ENCODE data around the gene SCYGR3. TPM values are rescaled to one million over a fixed set of nuclear protein-coding genes. Genes with fewer than 3 reads are reported as not detected.

The SCYGR3 gene
- total RNA-seq, 1 donor from 2014 or later = not detected

Other genes with a start within 250 kb of the SCYGR3 start
- not detected for gene TM4SF20, start 235.5 kb downstream of the SCYGR3 start, total RNA-seq
- not detected for gene SCYGR1, start 226.9 kb downstream of the SCYGR3 start, total RNA-seq
- gene AGFG1, start 142.7 kb downstream of the SCYGR3 start, total RNA-seq = 27.1 TPM
- gene SCYGR2, start 15.9 kb downstream of the SCYGR3 start, total RNA-seq = not detected
- gene SCYGR4, start 2.7 kb upstream of the SCYGR3 start, total RNA-seq = 0.89 TPM
- gene SCYGR5, start 52.0 kb upstream of the SCYGR3 start, total RNA-seq = not detected
- gene SLC19A3, start 103.2 kb upstream of the SCYGR3 start, total RNA-seq = 18.3 TPM
- gene SCYGR6, start 109.9 kb upstream of the SCYGR3 start, total RNA-seq = 2.4 TPM
- not detected for gene SCYGR7, start 113.5 kb upstream of the SCYGR3 start, total RNA-seq
- gene SCYGR8, start 131.1 kb upstream of the SCYGR3 start, total RNA-seq = 3.6 TPM
- 33.2 TPM for gene CCL20, start 199.0 kb upstream of the SCYGR3 start, total RNA-seq